Peyer's patch (tissue), 4 donors: ENCODE measurements around the gene LEMD2.

Experiments
- POLR2A ChIP-seq, 2 donors: fragments of 450-650 bp; IDR thresholded peaks; one replicate each; pipeline ENCODE4 v1.5.1; 2017; ENCODE audit warnings: antibody characterized with exemption in 2 of 2, mild to moderate bottlenecking in 2 of 2, moderate library complexity in 2 of 2
- TF ChIP-seq, protein P1 (sequence below), 6 experiments: fragments of 450-650 bp in 4 of 6; fragments of 200-600 bp in 2 of 6; sonication (generic) in 1 of 6; IDR thresholded peaks; one replicate each; pipeline ENCODE4 v1.5.1; 2017 to 2019; ENCODE audit warnings: antibody characterized with exemption in 6 of 6, mild to moderate bottlenecking in 3 of 6, moderate library complexity in 1 of 6

DNA sequence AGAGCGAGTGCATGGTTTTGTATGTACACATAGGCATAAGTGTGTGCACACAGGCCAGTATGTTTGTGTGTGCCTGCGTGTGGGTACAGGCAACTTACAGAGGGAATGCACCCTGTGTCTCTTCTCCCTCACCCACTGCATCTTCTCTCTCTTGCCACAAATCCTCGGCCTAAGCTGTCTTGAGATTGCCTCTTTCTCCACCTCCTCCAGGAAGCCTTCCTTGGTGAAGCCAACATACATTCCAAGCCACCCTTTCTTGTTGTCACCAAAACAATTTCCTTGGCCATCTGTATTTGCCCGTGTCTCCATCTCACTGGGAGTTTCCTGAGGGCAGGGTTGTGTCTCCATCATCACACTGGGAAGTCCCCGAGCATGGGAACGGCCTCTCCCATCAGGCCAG, 44.7 kb upstream of the LEMD2 start:
- TF ChIP-seq, protein P1, sequence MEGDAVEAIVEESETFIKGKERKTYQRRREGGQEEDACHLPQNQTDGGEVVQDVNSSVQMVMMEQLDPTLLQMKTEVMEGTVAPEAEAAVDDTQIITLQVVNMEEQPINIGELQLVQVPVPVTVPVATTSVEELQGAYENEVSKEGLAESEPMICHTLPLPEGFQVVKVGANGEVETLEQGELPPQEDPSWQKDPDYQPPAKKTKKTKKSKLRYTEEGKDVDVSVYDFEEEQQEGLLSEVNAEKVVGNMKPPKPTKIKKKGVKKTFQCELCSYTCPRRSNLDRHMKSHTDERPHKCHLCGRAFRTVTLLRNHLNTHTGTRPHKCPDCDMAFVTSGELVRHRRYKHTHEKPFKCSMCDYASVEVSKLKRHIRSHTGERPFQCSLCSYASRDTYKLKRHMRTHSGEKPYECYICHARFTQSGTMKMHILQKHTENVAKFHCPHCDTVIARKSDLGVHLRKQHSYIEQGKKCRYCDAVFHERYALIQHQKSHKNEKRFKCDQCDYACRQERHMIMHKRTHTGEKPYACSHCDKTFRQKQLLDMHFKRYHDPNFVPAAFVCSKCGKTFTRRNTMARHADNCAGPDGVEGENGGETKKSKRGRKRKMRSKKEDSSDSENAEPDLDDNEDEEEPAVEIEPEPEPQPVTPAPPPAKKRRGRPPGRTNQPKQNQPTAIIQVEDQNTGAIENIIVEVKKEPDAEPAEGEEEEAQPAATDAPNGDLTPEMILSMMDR (IDR thresholded peaks at IDR 0.05), result no peak
- TF ChIP-seq POLR2A (IDR thresholded peaks at IDR 0.05), result no peak
